Trophoblast cell (in vitro differentiated cells and primary cell): ENCODE measurements around the gene SEMA3G.

ENCODE experiments used
- DNase-seq, 2 donors: peaks; one replicate each; pipeline ENCODE4 v3.0.0-alpha.2; 2016
- H2AFZ ChIP-seq: 2 replicates; pipeline ENCODE4 v1.6.1; 2013; ENCODE audit warnings: low read length, moderate library complexity, mild to moderate bottlenecking; ENCODE audit not compliant: insufficient read depth, poor library complexity
- H2AK5ac ChIP-seq: 2 replicates; pipeline ENCODE4 v1.6.1; 2013; ENCODE audit warnings: mild to moderate bottlenecking, low read length
- H2BK120ac ChIP-seq: 2 replicates; pipeline ENCODE4 v1.6.1; 2013; ENCODE audit warnings: low read length, mild to moderate bottlenecking, moderate library complexity; ENCODE audit not compliant: insufficient read depth, poor library complexity
- H2BK12ac ChIP-seq: 2 replicates; pipeline ENCODE4 v1.6.1; 2013; ENCODE audit warnings: mild to moderate bottlenecking, low read length, moderate library complexity
- H2BK5ac ChIP-seq: 2 replicates; pipeline ENCODE4 v1.6.1; 2013; ENCODE audit warnings: low read length, low read depth, moderate library complexity, mild to moderate bottlenecking; ENCODE audit not compliant: poor library complexity
- H3K14ac ChIP-seq: 2 replicates; pipeline ENCODE4 v1.6.1; 2013; ENCODE audit warnings: mild to moderate bottlenecking, low read length
- H3K18ac ChIP-seq: 2 replicates; pipeline ENCODE4 v1.6.1; 2013; ENCODE audit warnings: mild to moderate bottlenecking, low read length
- H3K23ac ChIP-seq: 2 replicates; pipeline ENCODE4 v1.6.1; 2013; ENCODE audit warnings: low read length
- H3K27ac ChIP-seq: 2 replicates; pipeline ENCODE4 v1.5.1; 2013; ENCODE audit warnings: low read depth, mild to moderate bottlenecking, inconsistent platforms, low read length, moderate library complexity
- H3K27me3 ChIP-seq: 2 replicates; pipeline ENCODE4 v1.6.1; 2013; ENCODE audit warnings: inconsistent platforms, mild to moderate bottlenecking, low read length, moderate library complexity; ENCODE audit not compliant: insufficient read depth
- H3K36me3 ChIP-seq, 2 experiments: 1 replicate in 1 of 2; 2 replicates in 1 of 2; pipeline ENCODE4 v1.6.1; 2013; ENCODE audit warnings: low read length in 2 of 2, mild to moderate bottlenecking in 2 of 2, moderate library complexity in 1 of 2; ENCODE audit not compliant: insufficient read depth in 2 of 2, control insufficient read depth in 1 of 2
- H3K4ac ChIP-seq: 2 replicates; pipeline ENCODE4 v1.6.1; 2013; ENCODE audit warnings: low read depth, mild to moderate bottlenecking, low read length, moderate library complexity
- H3K4me1 ChIP-seq, 2 experiments: 1 replicate in 1 of 2; 2 replicates in 1 of 2; pipeline ENCODE4 v1.6.1; 2013; ENCODE audit warnings: low read length in 2 of 2, mild to moderate bottlenecking in 2 of 2, moderate library complexity in 1 of 2; ENCODE audit not compliant: insufficient read depth in 2 of 2, control insufficient read depth in 1 of 2
- H3K4me2 ChIP-seq: 2 replicates; pipeline ENCODE4 v1.6.1; 2013; ENCODE audit warnings: inconsistent platforms, mild to moderate bottlenecking, low read length, moderate library complexity
- H3K4me3 ChIP-seq: 2 replicates; pipeline ENCODE4 v1.5.1; 2013; ENCODE audit warnings: mild to moderate bottlenecking, low read depth, low read length, inconsistent platforms
- H3K79me1 ChIP-seq: one replicate; pipeline ENCODE4 v1.6.1; 2013; ENCODE audit warnings: low read length
- H3K79me2 ChIP-seq: 2 replicates; pipeline ENCODE4 v1.6.1; 2013; ENCODE audit warnings: low read length, mild to moderate bottlenecking; ENCODE audit not compliant: control insufficient read depth, insufficient read depth, poor library complexity
- H3K9ac ChIP-seq: 2 replicates; pipeline ENCODE4 v1.6.1; 2013; ENCODE audit warnings: mild to moderate bottlenecking, low read length
- H3K9me3 ChIP-seq: 2 replicates; pipeline ENCODE4 v1.6.1; 2013; ENCODE audit warnings: low read depth, mild to moderate bottlenecking, control low read depth, inconsistent platforms, low read length; ENCODE audit not compliant: insufficient read depth
- H4K12ac ChIP-seq: 2 replicates; pipeline ENCODE4 v1.6.1; 2013; ENCODE audit warnings: low read depth, mild to moderate bottlenecking, low read length, moderate library complexity
- H4K8ac ChIP-seq: 2 replicates; pipeline ENCODE4 v1.6.1; 2013; ENCODE audit warnings: low read depth, mild to moderate bottlenecking, low read length, moderate library complexity
- H4K91ac ChIP-seq: one replicate; pipeline ENCODE4 v1.6.1; 2013; ENCODE audit warnings: low read depth, mild to moderate bottlenecking, low read length, moderate library complexity
- WGBS: extraction: QIAGEN DNeasy Blood & Tissue Kit; methylation state at CpG from one replicate; pipeline ENCODE4 v1.1.7; 2013; ENCODE audit warnings: missing lambda C conversion rate; ENCODE audit not compliant: insufficient read length, insufficient coverage; ENCODE audit errors: extremely low coverage; 5-methylcytosine and 5-hydroxymethylcytosine counted together

Gene SEMA3G

DNA sequence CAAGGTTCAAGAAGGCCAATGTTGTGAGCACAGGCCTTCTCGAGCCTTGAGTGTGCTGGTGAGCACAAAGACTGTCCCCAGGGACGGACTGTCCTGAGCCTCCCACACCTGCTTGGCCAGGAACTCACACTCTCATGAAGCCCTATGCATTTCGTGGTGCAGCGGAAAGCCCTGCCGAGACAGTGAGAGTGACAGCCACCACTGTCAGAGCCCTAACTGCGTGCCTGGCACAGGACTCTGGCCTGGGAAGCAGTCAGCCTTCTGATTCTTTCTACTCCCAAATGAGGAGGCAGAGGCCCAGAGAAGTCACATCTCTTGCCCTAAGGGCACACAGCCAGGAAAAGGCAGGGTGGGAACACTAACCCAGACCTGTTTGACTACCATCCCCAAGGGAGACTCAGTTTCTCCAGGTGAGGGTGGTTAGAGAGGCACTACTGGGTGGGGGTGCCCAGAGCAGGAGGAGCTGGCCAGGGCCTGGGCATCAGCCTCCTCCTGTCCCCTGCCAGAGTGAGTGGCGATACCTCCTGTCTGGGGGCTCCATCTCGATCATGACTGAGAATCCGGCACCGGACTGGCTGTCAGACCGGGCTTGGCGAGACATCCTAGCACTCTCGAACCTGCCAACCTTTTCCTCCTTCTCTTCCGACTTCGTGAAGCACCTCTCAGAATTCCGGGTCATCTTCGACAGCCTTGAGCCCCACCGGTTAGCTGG, 50.8 kb downstream of the SEMA3G start:
- Histone ChIP-seq H3K4me2 (no peak overlapping the region), H3K27me3 (no peaks in the 10 kb centered on the region), H2AK5ac (no peak overlapping the region), H3K79me2 (no peaks in the 10 kb centered on the region), H3K4ac (no peak overlapping the region), H3K36me3 (no peaks in the 10 kb centered on the region), H4K8ac (no peak overlapping the region), H3K4me3 (no peak overlapping the region), H2BK120ac (no peak overlapping the region), H3K79me1 (no peaks in the 10 kb centered on the region), H3K9me3 (peaks cover 3% of the 10 kb centered on the region), H3K4me1 (no peaks in the 10 kb centered on the region), H3K14ac (no peak overlapping the region), H4K12ac (no peak overlapping the region), H3K18ac (no peak overlapping the region), H2BK5ac (no peak overlapping the region), H3K27ac (no peak overlapping the region), H3K23ac (no peak overlapping the region), H4K91ac (no peak overlapping the region), H2BK12ac (no peak overlapping the region), H2AFZ (no peak overlapping the region), H3K9ac (no peak overlapping the region)
- no CpG with 5 or more reads among the region's 18 CpGs for WGBS
- DNase-seq = no peak

DNA sequence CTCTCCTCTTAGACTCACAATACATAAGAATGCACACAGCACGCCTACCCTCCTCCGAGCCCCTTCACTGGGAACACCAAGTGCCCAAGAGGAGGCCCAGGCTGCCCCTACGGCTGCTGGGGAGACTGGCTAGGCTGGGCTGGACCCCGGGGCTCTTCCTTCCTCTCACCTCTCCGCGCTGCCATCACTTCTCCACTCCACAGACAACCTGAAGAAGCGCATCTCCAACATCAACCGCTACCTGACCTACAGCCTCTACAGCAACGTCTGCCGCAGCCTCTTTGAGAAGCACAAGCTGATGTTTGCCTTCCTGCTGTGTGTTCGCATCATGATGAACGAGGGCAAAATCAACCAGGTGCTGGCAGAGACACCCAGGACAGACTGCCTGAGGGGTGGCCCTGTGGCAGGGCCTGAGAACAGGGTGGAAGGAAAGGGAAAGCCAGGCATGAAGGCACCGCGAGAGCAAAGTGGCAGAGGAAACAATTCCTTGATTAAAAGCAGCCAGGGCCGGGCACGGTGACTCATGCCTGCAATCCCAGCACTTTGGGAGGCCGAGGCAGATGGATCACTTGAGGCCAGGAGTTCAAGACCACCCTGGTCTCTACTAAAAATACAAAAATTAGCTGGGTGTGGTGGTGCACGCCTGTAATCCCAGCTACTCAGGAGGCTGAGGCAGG, 51.6 kb downstream of the SEMA3G start:
- no peak overlapping the region for H4K8ac ChIP-seq
- no peak overlapping the region for H3K4ac ChIP-seq
- H2AFZ ChIP-seq = no peak overlapping the region
- no peak overlapping the region for H3K14ac ChIP-seq
- H3K79me2 ChIP-seq = no peaks in the 10 kb centered on the region
- no peaks in the 10 kb centered on the region for H3K36me3 ChIP-seq
- no peak overlapping the region for H2BK12ac ChIP-seq
- H3K27ac ChIP-seq = no peak overlapping the region
- H3K4me1 ChIP-seq = no peaks in the 10 kb centered on the region
- DNase-seq = no peak
- no peaks in the 10 kb centered on the region for H3K79me1 ChIP-seq
- H2AK5ac ChIP-seq = no peak overlapping the region
- H3K23ac ChIP-seq = no peak overlapping the region
- H3K27me3 ChIP-seq = no peaks in the 10 kb centered on the region
- H4K12ac ChIP-seq = no peak overlapping the region
- no peak overlapping the region for H3K9ac ChIP-seq
- H3K4me3 ChIP-seq = no peak overlapping the region
- H2BK5ac ChIP-seq = no peak overlapping the region
- H3K18ac ChIP-seq = no peak overlapping the region
- no peak overlapping the region for H3K4me2 ChIP-seq
- H4K91ac ChIP-seq = no peak overlapping the region
- no peak overlapping the region for H2BK120ac ChIP-seq
- H3K9me3 ChIP-seq = peaks cover 5% of the 10 kb centered on the region
- no CpG with 5 or more reads among the region's 18 CpGs for WGBS

DNA sequence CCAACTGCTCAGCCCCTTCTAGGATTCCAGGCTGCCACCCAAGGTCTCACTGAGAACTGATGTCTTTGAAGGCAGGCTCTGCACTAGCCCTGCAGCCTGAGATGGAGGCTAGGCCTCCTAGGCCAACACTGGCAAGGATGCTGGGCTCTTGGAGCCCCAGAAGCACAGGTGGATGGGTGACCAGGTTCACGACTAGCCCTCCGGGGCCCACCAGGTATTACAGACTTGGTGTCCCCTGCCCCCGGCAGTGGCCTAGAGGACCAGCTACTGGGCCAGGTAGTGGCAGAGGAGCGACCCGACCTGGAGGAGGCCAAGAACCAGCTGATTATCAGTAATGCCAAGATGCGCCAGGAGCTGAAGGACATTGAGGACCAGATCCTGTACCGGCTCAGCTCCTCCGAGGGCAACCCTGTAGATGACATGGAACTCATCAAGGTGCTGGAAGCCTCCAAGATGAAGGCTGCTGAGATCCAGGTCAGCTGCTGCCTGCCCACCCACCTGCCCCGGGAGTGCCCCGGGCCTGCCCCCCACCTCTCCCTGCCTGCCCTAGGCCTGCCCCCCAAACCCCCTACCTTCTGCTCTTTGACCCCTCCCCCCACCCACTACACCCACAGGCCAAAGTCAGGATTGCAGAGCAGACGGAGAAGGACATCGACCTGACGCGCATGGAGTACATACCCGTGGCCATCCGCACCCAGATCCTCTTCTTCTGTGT, 52.5 kb downstream of the SEMA3G start:
- H3K4ac ChIP-seq = no peak overlapping the region
- no peak overlapping the region for H4K12ac ChIP-seq
- H3K18ac ChIP-seq = no peak overlapping the region
- no peak overlapping the region for H4K91ac ChIP-seq
- H2AFZ ChIP-seq = no peak overlapping the region
- no peak overlapping the region for H2BK5ac ChIP-seq
- no peaks in the 10 kb centered on the region for H3K79me1 ChIP-seq
- H3K4me1 ChIP-seq = no peaks in the 10 kb centered on the region
- H4K8ac ChIP-seq = no peak overlapping the region
- no peak overlapping the region for H2AK5ac ChIP-seq
- no peak overlapping the region for H3K14ac ChIP-seq
- H3K9ac ChIP-seq = no peak overlapping the region
- no peaks in the 10 kb centered on the region for H3K79me2 ChIP-seq
- H3K27ac ChIP-seq = no peak overlapping the region
- no peak overlapping the region for H3K4me2 ChIP-seq
- no peaks in the 10 kb centered on the region for H3K36me3 ChIP-seq
- no peak overlapping the region for H3K4me3 ChIP-seq
- H2BK120ac ChIP-seq = no peak overlapping the region
- H3K23ac ChIP-seq = no peak overlapping the region
- peaks cover 6% of the 10 kb centered on the region for H3K9me3 ChIP-seq
- no peak overlapping the region for H2BK12ac ChIP-seq
- no CpG with 5 or more reads among the region's 16 CpGs for WGBS
- no peaks in the 10 kb centered on the region for H3K27me3 ChIP-seq
- DNase-seq = no peak

DNA sequence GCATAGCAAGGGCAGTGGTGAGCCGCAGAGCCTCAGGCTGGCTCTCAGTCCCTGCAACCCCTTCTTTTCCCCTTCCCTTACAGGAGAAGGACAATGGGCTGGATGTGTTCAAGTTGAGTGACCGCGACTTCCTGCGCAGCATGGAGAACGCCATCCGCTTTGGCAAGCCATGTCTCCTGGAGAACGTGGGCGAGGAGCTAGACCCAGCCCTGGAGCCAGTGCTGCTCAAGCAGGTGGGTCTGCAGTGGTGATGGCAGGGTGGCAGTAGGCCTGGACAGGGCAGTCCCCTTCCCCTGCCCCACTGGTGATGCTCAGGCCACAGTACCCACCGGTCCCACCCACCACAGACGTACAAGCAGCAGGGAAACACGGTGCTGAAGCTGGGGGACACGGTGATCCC, 53.8 kb downstream of the SEMA3G start:
- Histone ChIP-seq H2BK12ac (no peak overlapping the region), H3K18ac (no peak overlapping the region), H3K4me1 (no peaks in the 10 kb centered on the region), H3K27ac (no peak overlapping the region), H3K27me3 (no peaks in the 10 kb centered on the region), H3K9me3 (peaks cover 6% of the 10 kb centered on the region), H3K4ac (no peak overlapping the region), H2AK5ac (no peak overlapping the region), H3K79me1 (no peaks in the 10 kb centered on the region), H3K14ac (no peak overlapping the region), H4K8ac (no peak overlapping the region), H3K9ac (no peak overlapping the region), H4K12ac (no peak overlapping the region), H3K79me2 (no peaks in the 10 kb centered on the region), H3K4me2 (no peak overlapping the region), H2BK5ac (no peak overlapping the region), H3K23ac (no peak overlapping the region), H3K36me3 (no peaks in the 10 kb centered on the region), H3K4me3 (no peak overlapping the region), H2AFZ (no peak overlapping the region), H2BK120ac (no peak overlapping the region), H4K91ac (no peak overlapping the region)
- no peak for DNase-seq
- no CpG with 5 or more reads among the region's 12 CpGs for WGBS
